Measurements from ENCODE around the gene TIAM2. TPM values are rescaled to one million over a fixed set of nuclear protein-coding genes. Genes with fewer than 3 reads are reported as not detected.

The TIAM2 gene
- total and polyA plus RNA-seq, 2 donors (not counting 3 experiments of a cell fraction or from before 2014, with no cell fraction given), result 9.6 to 18.5 TPM

GRCh38 chr6:155141512-155141911 is 146.4 kb downstream of the TIAM2 start:
- Histone ChIP-seq H3K79me2 (ENCODE audit: control insufficient read depth, insufficient read depth, low read length) (no peaks in the 10 kb centered on the region), H3K4me3 (replicated peaks in 1 of 3; ENCODE audit: insufficient read depth in 1 of 3, low read depth in 1 of 3, low read length in 3 of 3) (no peak overlapping the region), H3K4me1 (ENCODE audit: control insufficient read depth, extremely low read depth, insufficient read depth, low read length) (peaks cover 37% of the 10 kb centered on the region), H3K9ac (replicated peaks; ENCODE audit: extremely low read depth, insufficient read depth, low read length) (no peak overlapping the region), H3K36me3 (ENCODE audit: control insufficient read depth in 2 of 2, extremely low read depth in 1 of 2, insufficient read depth in 2 of 2, low read length in 2 of 2) (no peaks in the 10 kb centered on the region), H2AFZ (ENCODE audit: low read depth, low read length) (no peak overlapping the region), H3K27me3 (ENCODE audit: control insufficient read depth in 2 of 2, insufficient read depth in 2 of 2, low read length in 2 of 2) (no peaks in the 10 kb centered on the region), H3K9me3 (replicated peaks; ENCODE audit: control insufficient read depth, insufficient read depth, low read length) (no peaks in the 10 kb centered on the region), H4K20me1 (replicated peaks; ENCODE audit: control insufficient read depth, extremely low read depth, insufficient read depth, low read length) (no peaks in the 10 kb centered on the region), H3K27ac (ENCODE audit: insufficient read depth, low read depth, low read length) (peak overlapping the region; percentile 60), H3K9me1 (replicated peaks; ENCODE audit: control insufficient read depth, extremely low read depth, insufficient read depth, low read length) (no peaks in the 10 kb centered on the region), H3K4me2 (ENCODE audit: insufficient read depth, low read length) (peak overlapping the region; percentile 91)
- TF ChIP-seq FOS (IDR thresholded peaks at IDR 0.05; ENCODE audit: borderline replicate concordance, insufficient read depth, low read length), result no peak
- no peak for TF ChIP-seq GATA2 (IDR thresholded peaks at IDR 0.05; ENCODE audit: insufficient read depth, insufficient read length, low read depth, low read length)
- no peak for TF ChIP-seq EZH2 (IDR thresholded peaks at IDR 0.05; ENCODE audit: borderline replicate concordance, low read depth, low read length, severe bottlenecking)
- no peak for TF ChIP-seq POLR2A (IDR thresholded peaks at IDR 0.05; ENCODE audit: low read depth, low read length)
- TF ChIP-seq MAX (IDR thresholded peaks at IDR 0.05; ENCODE audit: insufficient read depth, insufficient read length), result no peak
- TF ChIP-seq CTCF (IDR thresholded peaks at IDR 0.05; ENCODE audit: extremely low read depth in 1 of 2, insufficient read depth in 1 of 2, low read depth in 1 of 2, low read length in 2 of 2), result no peak
- TF ChIP-seq JUN (IDR thresholded peaks at IDR 0.05; ENCODE audit: borderline replicate concordance, insufficient read depth, insufficient read length, low read depth), result no peak
- TF ChIP-seq POLR2AphosphoS5 (IDR thresholded peaks at IDR 0.05; ENCODE audit: insufficient read depth, low read depth, low read length), result no peak
- TF ChIP-seq MYC (IDR thresholded peaks at IDR 0.05; ENCODE audit: low read depth, low read length), result no peak
- intact Hi-C loops (cut with micrococcal nuclease), result loop anchor here (5.0 kb wide), 1 partner anchor 129 kb away; no protein-coding TSS in a partner anchor
- dilution Hi-C loops (cut with MboI; ENCODE audit: extremely low pct_ligation_motif_present, low sequenced_read_pairs), result no loop called here
- FAIRE-seq (no peak), DNase-seq (ENCODE audit: low read depth, low spot score) (no peak)
- ChIA-PET CTCF (no interaction called here), POLR2A (no interaction called here)
- BruUV-seq (replicated peaks), result no TSS peak

All from endothelial cell of umbilical vein (primary cell).